ENCODE data around the gene JMY.

JMY gene

GRCh38 chr5:79301046-79301712, 65.2 kb downstream of the JMY start:
- DNase-seq (ENCODE audit: low read depth), result peak; percentile 17
- TF ChIP-seq CTCF (IDR thresholded peaks at IDR 0.05; ENCODE audit: control insufficient read depth, insufficient read depth, low read depth, low read length, missing control alignments), result no peak
- no peak overlapping the region for H3K4me3 ChIP-seq (ENCODE audit: control insufficient read depth, low read depth, low read length)

GRCh38 chr5:79302454-79302853, 66.5 kb downstream of the JMY start:
- no peak for DNase-seq (ENCODE audit: low read depth)
- no peak overlapping the region for H3K4me3 ChIP-seq (ENCODE audit: control insufficient read depth, low read depth, low read length)
- TF ChIP-seq CTCF (IDR thresholded peaks at IDR 0.05; ENCODE audit: control insufficient read depth, insufficient read depth, low read depth, low read length, missing control alignments), result no peak

DNA sequence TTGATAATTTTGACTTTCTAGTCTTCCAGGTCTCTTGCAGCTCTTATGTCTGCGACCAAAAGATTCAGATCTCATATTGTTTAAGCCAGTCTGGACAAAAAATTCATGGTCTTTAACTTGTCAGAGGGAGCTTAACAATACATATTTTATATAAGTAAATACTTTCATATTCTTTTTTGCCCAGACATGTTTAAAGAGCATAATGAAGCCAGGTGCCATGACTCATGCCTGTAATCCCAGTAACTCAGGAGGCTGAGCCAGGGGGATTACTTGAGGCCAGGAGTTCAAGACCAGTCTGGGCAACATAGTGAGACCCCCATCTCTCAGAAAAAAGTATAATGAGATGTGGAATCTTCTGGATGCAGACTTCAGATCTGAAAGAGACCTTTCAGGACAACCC, 69.8 kb downstream of the JMY start:
- DNase-seq (ENCODE audit: low read depth), result no peak
- TF ChIP-seq CTCF (IDR thresholded peaks at IDR 0.05; ENCODE audit: control insufficient read depth, insufficient read depth, low read depth, low read length, missing control alignments), result no peak
- no peak overlapping the region for H3K4me3 ChIP-seq (ENCODE audit: control insufficient read depth, low read depth, low read length)

GRCh38 chr5:79318935-79319614, 83.1 kb downstream of the JMY start:
- TF ChIP-seq CTCF (IDR thresholded peaks at IDR 0.05; ENCODE audit: control insufficient read depth, insufficient read depth, low read depth, low read length, missing control alignments), result no peak
- no peak overlapping the region for H3K4me3 ChIP-seq (ENCODE audit: control insufficient read depth, low read depth, low read length)
- DNase-seq (ENCODE audit: low read depth), result peak; percentile 80

DNA sequence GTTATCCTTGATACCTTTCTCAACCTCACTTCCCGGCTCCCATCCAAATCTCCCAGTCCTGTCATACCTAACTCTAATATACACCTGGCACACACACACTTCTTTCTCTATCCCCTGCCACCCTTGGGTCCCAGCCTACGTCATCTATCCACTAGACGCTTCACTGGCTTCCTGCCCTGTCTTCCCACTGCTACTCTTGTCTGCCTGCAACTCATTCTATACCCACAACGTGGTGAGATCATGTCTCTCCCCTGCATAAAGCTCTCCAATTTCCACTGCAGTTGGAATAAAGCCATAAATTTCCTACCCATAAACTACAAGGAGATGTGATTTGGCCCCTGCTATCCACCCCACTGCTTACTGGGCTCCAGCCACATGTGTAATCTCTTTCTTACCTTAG, 93.5 kb downstream of the JMY start:
- no peak for DNase-seq (ENCODE audit: low read depth)
- no peak for TF ChIP-seq CTCF (IDR thresholded peaks at IDR 0.05; ENCODE audit: control insufficient read depth, insufficient read depth, low read depth, low read length, missing control alignments)
- H3K4me3 ChIP-seq (ENCODE audit: control insufficient read depth, low read depth, low read length), result no peak overlapping the region

GRCh38 chr5:79330071-79330470, 94.1 kb downstream of the JMY start:
- no peak for TF ChIP-seq CTCF (IDR thresholded peaks at IDR 0.05; ENCODE audit: control insufficient read depth, insufficient read depth, low read depth, low read length, missing control alignments)
- no peak overlapping the region for H3K4me3 ChIP-seq (ENCODE audit: control insufficient read depth, low read depth, low read length)
- DNase-seq (ENCODE audit: low read depth), result no peak

Measured in AG09309 (cell line).